ENCODE data around the gene NEK1.
"Not testable (repeated sequence)": the region's sequence is repeated elsewhere in the genome, so short reads cannot be mapped to it uniquely, and the experiment has no call there.

The NEK1 gene

DNA sequence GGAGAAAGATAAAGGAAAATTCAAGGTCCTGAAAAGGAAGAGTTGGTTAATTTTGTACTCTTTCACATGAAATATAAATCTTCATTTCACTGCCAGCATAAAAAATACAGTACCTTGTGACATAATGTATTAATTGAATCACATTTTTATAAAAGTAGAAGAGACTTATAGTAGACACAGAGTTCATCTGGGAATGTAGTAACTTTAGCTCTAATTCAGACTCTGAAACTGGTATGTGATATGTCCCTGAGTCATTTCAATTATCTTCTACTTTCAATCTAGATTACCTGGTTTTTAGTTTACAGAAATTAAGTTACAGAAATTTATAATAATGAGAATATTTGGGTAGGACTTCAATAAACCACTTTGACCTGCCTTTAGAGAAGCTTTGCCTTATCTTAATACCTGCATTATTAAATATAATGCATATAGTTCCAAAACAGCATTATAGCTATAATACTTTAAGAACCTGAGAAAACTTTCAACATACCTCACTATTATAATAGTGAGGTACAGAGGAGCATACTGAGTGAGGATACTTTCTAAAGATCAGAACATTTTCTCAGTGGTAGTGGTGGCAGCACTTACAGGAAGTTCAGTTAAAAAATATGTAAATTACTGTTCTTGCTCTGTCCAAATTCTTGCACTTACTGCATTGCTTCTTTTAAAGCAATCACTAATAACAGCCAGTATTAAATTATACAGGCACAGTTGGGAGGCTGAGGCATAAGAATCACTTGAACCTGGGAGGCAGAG lies 11.2 kb downstream of the NEK1 start:
- DNase-seq, result no peak

DNA sequence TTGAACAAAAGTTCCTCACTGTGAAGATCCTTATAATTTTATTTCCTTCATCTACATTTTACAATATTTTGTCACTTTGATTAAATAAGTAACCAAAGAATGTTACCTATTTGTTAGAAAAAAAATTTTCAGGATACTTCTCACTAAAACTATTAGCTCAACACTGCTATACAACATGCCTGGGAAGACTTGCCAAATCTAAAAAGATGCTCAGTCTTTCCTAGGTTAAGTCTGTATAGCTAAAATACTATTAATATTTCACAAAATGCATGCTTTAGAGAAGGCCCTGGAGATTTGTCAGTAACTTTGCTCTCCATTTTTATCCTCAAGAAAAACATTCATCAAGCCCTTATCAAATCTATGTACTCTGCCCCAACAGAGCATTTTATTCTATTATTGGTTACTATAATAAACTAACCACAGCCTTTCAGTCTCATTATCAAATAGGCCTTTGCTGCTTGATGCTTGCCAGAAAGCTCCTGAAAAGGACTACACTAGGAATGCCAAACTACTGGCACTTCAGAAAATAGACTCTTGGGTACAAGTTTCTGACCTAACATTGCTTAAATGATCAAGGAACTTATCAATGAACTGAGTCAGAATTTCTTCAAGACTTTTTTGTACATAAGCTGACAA lies 17.7 kb downstream of the NEK1 start:
- no peak for DNase-seq

DNA sequence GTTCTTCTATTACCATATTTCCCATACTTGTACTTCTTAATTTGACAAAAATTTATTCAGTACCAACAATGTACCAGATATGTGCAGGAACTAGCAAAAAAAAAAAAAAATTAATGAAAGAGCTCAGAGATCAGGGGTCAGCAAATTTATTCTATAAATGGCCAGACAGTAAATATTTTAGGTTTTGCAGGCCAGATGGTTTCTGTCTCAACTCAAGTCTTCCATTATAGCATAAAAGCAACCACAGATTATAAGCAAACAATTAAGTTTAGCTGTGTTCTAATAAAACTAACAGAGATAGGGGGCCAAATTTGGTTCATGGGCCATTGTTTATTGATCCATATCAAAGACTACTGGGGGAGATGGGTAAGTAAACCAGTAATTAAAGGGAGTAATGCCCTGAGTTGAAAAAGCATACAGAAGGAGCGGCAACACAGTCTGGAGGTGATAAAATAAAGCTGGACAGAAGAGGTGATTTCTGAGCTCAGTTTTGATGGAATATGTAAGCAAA lies 19.3 kb downstream of the NEK1 start:
- DNase-seq, result no peak

DNA sequence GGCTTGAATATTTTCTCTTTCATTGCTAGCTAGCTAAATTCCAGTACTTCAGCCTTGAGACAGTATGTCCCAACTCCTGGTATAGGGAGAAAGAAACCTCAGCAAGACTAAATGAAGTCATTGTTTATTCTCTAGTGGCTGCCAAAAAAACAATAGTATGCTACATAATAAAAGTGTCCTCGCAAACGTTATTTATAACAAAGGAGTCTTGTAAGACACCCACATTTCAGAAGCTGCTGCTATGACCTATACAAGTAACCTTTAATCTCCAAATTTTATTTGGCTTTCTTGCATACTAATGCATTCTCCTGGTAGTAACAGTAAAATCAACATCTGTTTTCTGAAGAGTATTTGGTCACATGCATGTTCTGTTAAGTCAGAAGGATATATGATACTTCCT lies 28.8 kb downstream of the NEK1 start:
- DNase-seq, result no peak

DNA sequence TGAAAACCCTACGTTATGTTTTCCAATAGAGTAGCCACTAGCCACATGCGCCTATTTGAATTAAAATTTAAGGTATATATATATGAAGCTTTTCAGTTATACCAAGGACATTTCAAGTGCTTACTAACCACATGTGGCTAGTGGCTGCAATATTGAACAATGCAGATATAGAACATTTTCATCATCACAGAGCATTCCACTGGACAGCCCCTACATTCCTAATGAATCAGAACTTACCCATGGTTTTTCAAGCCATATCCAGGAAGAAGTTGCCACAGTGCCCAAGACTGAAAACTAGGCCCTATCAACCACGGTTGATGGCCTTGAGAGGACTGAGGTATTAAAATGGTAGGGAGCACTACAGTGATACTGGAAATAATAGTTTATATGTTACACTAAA lies 29.7 kb downstream of the NEK1 start:
- DNase-seq, result no peak

DNA sequence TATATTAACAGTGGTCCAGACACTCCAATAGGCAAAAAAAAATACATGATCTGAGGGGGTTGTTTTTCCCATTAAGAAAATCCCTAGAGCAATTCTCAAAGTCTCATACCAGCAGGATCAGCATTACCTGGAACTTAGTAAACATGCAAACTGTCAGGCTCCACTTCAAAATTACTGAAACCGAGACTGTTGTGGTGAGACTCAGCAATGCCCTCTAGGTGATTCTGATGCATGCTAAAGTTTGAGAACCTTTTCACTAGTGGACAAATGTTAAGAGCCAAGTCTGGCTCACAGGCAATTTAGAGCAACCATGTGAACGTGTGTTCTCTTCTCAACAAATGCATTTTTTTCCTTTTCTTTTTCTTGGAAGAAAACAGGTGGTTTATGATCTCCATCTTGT lies 30.2 kb downstream of the NEK1 start:
- DNase-seq, result no peak

DNA sequence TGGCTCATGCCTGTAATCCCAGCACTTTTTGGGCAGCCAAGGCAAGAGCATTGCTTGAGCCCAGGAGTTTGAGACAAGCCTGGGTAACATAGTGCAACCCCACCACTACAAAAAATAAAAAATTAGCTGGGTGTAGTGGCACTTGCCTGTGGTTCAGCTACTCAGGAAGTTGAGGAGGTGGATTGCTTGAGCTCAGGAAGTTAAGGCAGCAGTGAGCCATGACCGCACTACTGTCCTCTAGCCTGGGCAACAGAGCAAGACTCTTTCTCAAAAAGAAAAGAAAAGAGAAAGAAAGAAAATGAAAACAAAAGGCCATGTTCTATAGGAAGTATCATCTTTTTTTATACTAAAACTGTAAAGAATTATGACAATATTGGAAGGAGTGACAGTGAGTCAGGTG lies 38.5 kb downstream of the NEK1 start:
- no peak for DNase-seq

DNA sequence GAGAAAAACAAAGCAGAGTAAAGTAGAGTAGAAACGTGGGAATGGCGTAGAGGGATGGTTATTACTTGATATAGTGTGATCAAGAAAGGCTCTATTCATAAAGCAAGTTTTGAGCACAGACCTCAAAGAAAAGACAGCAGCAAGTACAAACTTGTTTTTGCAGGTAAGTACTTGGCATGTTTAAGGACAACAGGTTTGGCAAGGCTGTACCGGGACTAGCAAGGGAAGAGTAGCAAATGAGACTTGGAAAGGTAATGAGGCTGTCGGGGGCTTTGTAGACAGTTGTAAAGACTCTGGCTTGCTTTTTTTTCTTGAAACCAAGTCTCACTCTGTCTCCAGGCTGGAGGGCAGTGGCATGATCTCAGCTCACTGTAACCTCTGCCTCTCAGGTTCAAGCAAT lies 40.9 kb downstream of the NEK1 start:
- no peak for DNase-seq

DNA sequence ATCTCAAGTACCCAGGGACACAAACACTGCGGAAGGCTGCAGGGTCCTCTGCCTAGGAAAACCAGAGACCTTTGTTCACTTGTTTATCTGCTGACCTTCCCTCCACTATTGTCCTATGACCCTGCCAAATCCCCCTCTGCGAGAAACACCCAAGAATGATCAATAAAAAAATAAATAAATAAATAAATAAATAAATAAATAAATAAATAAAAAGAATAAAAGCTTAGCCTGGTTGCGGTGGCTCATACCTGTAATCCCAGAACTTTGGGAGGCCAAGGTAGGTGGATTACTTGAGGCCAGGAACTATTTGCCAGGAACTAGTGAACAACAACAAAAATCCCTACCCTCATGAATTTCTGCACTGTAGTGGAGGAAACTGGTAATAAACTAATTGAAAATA lies 41.4 kb downstream of the NEK1 start:
- not testable (repeated sequence) for DNase-seq

DNA sequence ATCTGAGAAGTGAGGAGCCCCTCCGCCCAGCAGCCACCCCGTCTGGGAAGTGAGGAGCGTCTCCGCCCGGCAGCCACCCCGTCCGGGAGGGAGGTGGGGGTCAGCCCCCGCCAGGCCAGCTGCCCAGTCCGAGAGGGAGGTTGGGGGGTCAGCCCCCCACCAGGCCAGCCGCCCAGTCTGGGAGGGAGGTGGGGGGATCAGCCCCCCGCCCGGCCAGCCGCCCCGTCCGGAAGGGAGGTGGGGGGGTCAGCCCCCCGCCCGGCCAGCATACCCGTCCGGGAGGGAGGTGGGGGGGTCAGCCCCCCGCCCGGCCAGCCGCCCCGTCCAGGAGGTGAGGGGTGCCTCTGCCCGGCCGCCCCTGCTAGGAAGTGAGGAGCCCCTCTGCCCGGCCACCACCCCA lies 42.1 kb downstream of the NEK1 start:
- DNase-seq, result not testable (repeated sequence)

DNA sequence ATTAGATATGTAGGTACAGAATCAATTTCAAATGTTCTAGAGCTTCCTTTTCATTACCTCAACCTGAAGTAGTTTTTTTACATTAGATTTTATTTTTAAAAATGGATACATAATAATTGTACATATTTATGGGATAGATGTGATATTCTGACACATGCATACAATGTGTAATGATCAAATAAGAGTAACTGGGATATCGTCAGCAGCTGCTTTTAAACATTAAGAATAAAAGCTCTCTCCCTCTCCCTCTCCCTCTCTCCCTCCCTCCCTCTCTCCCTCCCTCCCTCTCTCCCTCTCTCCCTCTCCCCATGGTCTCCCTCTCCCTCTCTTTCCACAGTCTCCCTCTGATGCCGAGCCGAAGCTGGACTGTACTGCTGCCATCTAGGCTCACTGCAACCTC lies 43.2 kb downstream of the NEK1 start:
- DNase-seq, result not testable (repeated sequence)

DNA sequence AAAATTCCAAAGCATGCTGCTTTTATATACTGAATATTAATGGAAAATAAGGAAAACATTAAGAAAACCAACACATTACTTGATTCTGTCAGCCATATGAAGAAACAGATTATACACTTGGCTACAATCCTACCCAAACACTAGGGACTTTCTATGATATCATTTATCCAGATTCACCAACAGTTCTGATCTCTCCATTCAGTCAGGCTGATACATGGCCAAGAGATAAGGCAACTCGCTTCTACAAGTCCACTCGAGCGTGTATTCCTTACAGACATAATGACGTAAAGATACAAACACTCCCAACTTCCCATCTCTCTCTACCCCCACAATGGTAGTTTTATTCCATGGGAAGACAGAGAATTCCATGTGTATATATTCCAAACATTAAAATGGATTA lies 44.5 kb downstream of the NEK1 start:
- DNase-seq, result no peak

DNA sequence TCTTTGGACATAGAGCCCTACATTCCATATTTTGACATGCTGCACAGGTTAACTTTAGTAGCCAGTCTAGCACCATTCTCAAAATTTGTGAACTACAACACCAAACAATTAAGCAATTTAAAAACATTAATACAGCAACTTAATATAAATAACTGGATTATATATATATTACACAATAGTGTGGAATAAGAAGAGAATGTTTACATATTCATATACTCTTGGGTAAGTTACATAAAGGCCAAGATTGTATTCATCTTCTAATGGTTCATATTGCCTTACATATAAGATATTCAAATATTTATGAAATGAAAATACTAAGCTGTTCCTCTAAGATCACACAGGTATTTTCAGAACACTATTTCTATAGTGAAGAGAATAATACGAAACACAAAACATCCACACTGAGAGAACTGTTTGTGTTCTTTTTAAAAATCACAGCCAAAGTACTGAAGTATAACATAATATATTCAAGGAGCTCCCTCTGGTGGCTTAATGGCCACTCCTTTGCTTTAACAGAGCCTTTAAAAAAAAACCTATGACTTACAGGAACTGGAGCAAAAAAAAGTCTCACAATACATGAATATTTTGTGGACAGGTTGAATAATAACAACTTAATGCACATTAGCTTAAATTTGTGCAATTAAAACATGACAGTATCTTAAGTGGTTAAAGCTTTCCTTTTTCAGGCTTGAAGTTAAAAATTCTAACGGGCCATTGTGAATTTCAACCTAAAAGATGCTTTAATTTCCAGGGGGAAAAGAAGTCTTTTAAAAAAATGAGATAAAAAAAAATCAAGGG lies 46.2 kb downstream of the NEK1 start:
- DNase-seq, result no peak

DNA sequence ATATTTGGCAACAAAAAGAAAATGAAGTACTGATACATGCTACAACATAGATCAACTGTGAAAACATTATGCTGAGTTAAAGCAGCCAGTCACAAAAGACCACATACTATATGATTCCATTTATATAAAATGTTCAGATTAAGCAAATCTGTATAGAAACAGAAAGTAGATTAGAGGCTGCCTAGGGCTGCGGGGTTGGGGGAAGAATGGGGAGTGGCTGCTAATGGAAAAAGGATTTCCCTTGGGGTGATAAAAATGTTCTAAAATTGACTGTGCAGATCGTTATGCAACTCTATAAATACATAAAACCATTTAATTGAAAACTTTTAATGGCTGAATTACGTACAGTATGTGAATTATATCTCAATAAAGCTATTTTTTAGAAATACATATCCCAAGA lies 46.8 kb downstream of the NEK1 start:
- no peak for DNase-seq

DNA sequence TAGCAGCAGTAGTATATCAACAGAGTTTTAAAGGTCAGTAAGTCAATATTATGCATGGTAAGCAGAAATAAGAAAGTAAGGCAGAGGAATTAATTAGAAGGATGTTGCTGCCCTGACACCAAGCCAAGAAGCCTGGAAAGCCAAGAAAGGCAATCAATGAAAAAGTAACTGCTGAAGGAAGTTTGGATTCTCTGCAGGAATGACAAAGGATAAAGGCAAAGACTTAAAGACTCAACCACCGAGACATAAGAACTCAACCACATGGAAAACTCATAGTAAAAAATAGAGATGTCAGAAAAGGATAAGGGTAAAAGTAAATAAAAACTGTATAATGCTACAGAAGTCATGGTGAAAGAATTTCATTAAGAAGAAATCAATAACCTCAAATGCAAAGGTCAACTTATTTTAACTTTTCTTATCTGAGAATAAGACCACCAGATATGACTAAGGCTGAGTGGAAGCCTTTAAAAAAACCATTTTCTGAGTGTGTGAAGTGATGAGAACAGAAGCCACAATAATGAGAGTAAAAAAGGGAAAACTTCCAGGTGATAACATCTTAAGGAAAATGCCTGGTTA lies 55.2 kb downstream of the NEK1 start:
- DNase-seq, result no peak

DNA sequence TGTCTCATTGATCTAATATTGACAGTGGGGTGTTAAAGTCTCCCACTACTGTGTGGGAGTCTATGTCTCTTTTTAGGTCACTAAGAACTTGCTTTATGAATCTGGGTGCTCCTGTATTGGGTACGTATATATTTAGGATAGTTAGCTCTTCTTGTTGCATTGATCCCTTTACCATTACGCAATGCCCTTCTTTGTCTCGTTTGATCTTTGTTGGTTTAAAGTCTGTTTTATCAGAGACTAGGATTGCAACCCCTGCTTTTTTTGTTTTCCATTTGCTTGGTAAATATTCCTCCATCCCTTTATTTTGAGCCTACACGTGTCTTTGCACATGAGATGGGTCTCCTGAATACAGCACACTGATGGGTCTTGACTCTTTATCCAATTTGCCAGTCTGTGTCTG lies 65.8 kb downstream of the NEK1 start:
- DNase-seq, result not testable (repeated sequence)

DNA sequence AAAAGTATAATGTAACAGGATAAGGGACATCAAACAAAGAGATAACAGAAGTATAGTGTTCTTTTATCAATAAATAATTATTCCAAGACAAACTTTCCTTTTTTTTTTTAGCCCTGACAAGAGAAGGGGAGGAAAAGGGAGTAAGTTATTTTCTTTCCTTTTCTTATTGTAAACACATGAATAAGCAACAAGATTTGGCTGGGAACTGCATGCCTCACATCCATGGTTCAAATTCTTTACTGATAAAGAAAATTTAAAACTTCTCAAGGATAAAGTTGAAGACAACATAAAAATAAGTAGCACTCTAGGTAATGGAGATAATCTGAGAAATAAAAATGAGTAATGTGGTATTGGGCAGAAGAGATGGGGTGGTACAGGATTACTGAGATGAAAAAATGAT lies 71.6 kb downstream of the NEK1 start:
- DNase-seq, result no peak

DNA sequence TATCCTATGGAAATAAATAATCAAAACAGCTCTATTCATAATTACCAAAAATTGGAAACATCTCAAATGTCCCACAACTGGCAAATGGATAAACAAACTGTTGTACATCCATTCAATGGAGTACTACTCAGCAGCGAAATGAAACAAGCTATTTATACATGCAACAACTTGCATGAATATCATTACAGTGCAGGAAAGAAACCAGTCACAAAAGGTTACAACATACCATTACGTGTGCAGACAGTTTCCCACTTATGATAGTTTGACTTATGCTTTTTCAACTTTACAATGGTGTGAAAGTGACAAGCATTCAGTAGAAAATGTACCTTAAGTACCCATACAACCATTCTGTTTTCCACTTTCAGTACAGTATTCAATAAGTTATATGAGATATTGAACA lies 82.3 kb downstream of the NEK1 start:
- DNase-seq, result no peak

DNA sequence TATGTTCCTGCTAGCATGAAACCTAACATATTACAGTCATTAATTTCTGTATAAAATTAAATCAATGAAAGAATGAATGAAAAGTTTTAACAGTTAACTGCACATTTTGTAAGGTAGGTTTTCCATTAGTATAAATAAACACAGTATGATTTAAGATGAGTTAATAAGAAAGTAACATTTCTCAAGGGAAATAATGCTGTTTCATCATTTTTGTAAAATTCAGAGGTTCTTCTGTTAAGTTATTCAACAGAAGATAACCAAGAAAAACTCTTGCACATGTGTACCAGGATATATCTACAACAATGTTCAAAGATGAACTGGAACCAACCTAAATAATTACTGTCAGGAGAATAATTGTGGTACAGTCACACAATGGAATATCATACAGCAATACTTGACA lies 88.6 kb downstream of the NEK1 start:
- no peak for DNase-seq

DNA sequence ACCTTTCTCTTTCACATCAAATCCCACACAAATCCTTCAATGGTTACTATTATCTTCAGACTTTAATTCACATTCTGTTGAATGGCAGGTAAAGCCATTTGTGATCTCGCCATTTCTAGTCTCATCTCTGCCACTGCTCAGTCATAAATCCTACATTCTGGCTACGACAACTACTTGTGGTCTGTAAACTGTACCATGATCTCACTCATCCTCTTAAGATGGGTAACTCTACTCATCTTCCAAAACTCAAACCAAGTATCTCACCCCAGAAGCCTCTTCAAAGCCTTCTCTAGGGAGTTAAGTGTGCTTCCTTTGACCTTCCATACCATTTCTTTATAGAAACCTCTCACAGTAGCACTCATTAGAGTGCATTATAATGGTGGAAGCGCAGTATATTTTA lies 101.8 kb downstream of the NEK1 start:
- DNase-seq, result no peak

DNA sequence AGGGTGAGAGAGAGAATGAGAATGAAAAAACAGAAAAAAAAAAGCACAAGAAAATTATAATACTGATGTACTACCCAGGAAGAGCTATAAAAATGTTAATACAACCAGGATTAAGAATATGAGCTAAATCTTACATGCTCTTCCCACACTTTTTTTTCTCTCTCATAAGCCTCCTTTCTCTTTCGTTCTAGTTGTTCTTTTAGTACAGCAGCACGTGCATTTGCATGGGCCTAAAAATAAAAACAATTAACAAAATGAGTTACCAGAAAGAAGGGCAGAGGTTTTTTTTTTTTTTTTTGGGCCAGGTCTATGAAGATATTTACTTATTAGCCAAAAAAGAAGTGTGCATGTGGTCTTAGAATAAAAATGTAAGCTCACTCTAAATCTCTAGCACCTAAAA lies 105.5 kb downstream of the NEK1 start:
- DNase-seq, result no peak

DNA sequence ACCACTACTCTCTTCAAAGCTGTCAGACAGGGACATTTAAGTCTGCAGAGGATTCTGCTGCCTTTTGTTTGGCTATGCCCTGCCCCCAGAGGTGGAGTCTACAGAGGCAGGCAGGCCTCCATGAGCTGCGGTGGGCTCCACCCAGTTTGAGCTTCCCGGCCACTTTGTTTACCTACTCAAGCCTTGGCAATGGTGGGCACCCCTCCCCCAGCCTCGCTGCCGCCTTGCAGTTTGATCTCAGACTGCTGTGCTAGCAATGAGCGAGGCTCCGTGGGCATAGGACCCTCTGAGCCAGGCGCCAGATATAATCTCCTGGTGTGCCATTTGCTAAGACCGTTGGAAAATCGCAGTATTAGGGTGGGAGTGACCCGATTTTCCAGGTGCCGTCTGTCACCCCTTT lies 112.5 kb downstream of the NEK1 start:
- DNase-seq, result not testable (repeated sequence)

DNA sequence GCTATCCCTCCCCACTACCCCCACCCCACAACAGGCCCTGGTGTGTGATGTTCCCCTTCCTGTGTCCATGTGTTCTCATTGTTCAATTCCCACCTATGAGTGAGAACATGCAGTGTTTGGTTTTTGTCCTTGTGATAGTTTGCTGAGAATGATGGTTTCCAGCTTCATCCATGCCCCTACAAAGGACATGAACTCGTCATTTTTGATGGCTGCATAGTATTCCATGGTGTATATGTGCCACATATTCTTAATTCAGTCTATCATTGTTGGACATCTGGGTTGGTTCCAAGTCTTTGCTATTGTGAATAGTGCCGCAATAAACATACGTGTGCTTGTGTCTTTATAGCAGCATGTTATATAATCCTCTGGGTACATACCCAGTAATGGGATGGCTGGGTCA lies 118.1 kb downstream of the NEK1 start:
- DNase-seq, result not testable (repeated sequence)

DNA sequence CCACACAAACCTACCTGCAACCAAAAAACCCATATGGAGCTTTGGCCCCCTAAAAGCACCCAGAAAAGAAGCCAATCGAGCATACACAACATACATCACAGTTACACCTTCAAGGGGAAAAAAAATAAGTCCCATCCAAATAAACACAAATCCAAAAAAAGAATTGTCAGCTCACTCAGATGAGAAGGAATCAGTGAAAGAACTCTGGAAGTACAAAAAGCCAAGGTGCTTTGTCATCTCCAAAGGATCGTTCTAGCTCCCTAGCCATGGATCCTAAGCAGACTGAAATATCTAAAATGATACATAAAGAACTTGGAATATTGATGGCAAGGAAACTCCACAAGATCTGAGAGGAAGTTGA lies 119.2 kb downstream of the NEK1 start:
- no peak for DNase-seq
